Glutamatergic neuron (in vitro differentiated cells): ENCODE data around the gene P3H2. TPM values are rescaled to one million over a fixed set of nuclear protein-coding genes. Genes with fewer than 3 reads are reported as not detected.

Experiments used
- DNase-seq: peaks from one replicate; pipeline ENCODE4 v3.0.0; 2022
- H3K27ac Mint-ChIP-seq: one replicate; pipeline ENCODE4 v1.8.0; 2020; ENCODE audit warnings: mild to moderate bottlenecking, mixed read lengths, inconsistent platforms; ENCODE audit not compliant: unreplicated experiment
- H3K27me3 Mint-ChIP-seq: one replicate; pipeline ENCODE4 v1.8.0; 2020; ENCODE audit warnings: mild to moderate bottlenecking, moderate library complexity, mixed read lengths, inconsistent platforms; ENCODE audit not compliant: unreplicated experiment
- H3K36me3 Mint-ChIP-seq: one replicate; pipeline ENCODE4 v1.8.0; 2020; ENCODE audit warnings: mild to moderate bottlenecking, mixed read lengths, inconsistent platforms; ENCODE audit not compliant: unreplicated experiment
- H3K4me1 Mint-ChIP-seq: one replicate; pipeline ENCODE4 v1.8.0; 2020; ENCODE audit warnings: mild to moderate bottlenecking, low read depth, mixed read lengths, inconsistent platforms; ENCODE audit not compliant: unreplicated experiment
- H3K4me3 Mint-ChIP-seq: one replicate; pipeline ENCODE4 v1.8.0; 2020; ENCODE audit warnings: mild to moderate bottlenecking, mixed read lengths, inconsistent platforms; ENCODE audit not compliant: unreplicated experiment
- H3K9me3 Mint-ChIP-seq: one replicate; pipeline ENCODE4 v1.8.0; 2020; ENCODE audit warnings: mild to moderate bottlenecking, moderate library complexity, mixed read lengths, inconsistent platforms; ENCODE audit not compliant: unreplicated experiment
- CTCF ChIP-seq: fragments of 200-600 bp; sonication (generic); IDR thresholded peaks from one replicate; pipeline ENCODE4 v1.5.0; 2021; ENCODE audit not compliant: partially characterized antibody, unreplicated experiment
- total RNA-seq: library from RNA; stranded (reverse); fragmentation: NEBNext Ultra II Directional; extraction: Animal tissue kit (Norgen Biotek cat#: 25700); gene quantifications from one replicate; pipeline ENCODE4 v1.2.1, GENCODE V29; 2021; ENCODE audit not compliant: unreplicated experiment

The P3H2 gene
- total RNA-seq, 1 donor from 2014 or later, result 28.6 TPM

DNA sequence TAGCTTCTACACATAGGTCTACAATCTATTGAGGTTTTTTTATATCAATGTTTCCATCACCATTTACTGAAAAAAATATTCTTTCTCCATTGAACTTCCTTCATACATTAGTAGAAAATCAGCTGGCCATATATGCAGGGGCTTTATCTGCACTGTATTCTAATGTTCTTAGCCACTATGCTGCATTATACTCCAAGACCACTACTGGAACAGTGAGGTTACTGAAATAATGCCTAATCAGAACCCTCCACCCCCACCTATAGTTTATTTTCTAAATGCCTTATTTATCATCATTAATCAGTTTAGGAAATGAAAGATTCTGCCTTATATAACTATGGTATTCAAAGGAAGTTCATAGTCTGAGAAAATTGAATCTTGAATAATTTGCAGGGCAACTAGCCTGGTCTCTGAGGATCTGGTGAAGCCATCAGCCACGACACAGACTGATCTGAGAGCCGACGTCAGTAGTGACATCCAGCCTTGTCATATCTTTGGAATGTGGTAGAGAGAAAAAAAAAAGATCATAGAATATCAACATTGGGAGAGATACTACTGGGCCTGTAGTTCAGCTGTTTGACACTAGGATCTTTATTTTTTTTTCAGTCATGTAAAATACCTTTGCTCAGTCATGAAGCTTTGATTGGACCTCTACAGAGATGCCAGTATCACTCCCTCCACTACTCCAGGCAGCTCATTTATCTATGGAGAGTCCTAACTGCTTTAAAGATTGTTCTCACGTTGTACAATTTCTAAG lies 66.6 kb downstream of the P3H2 start:
- Mint-ChIP-seq H3K27me3 (peaks cover 1% of the 10 kb centered on the region), H3K4me1 (peaks cover 11% of the 10 kb centered on the region), H3K36me3 (no peaks in the 10 kb centered on the region), H3K9me3 (no peaks in the 10 kb centered on the region), H3K27ac (no peak overlapping the region), H3K4me3 (no peak overlapping the region)
- TF ChIP-seq CTCF, result no peak
- DNase-seq, result no peak

- no peaks in the 10 kb centered on the region for H3K9me3 Mint-ChIP-seq
- peaks cover 3% of the 10 kb centered on the region for H3K27me3 Mint-ChIP-seq
- H3K4me3 Mint-ChIP-seq, result no peak overlapping the region
- H3K27ac Mint-ChIP-seq, result no peak overlapping the region
- TF ChIP-seq CTCF, result no peak
- H3K36me3 Mint-ChIP-seq, result no peaks in the 10 kb centered on the region
- DNase-seq, result no peak
- H3K4me1 Mint-ChIP-seq, result peaks cover 8% of the 10 kb centered on the region
Measured at GRCh38 chr3:190051641-190052040, 69.1 kb downstream of the P3H2 start.

DNA sequence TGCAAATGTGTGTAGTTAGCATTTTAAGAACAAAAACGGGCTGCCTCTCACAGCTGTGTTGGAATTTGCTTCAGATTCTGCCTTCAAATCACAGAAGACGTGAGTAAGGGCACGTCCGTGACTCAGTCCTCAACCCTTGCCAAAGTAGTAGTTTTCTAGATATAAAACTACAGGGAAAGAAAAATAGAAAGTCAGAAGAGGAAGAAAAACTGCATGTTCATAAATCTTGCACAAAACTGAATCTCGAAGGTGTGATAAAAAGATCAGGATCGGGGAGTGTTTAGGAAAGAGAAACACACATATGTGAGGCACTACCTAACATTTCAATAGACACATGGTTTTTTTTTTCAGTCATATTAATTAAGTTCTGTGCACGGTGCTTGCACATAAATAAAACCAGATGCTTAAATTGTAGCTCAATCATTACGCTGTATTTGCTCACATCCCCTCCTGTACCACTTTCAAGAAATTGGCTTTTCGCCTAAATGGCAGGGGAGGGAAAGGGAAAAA lies 71.7 kb downstream of the P3H2 start:
- Mint-ChIP-seq H3K9me3 (no peaks in the 10 kb centered on the region), H3K27ac (no peak overlapping the region), H3K36me3 (no peaks in the 10 kb centered on the region), H3K27me3 (peaks cover 3% of the 10 kb centered on the region), H3K4me3 (no peak overlapping the region), H3K4me1 (peaks cover 14% of the 10 kb centered on the region)
- TF ChIP-seq CTCF, result no peak
- no peak for DNase-seq

- peaks cover 18% of the 10 kb centered on the region for H3K4me1 Mint-ChIP-seq
- H3K27me3 Mint-ChIP-seq, result peaks cover 2% of the 10 kb centered on the region
- DNase-seq, result no peak
- no peak for TF ChIP-seq CTCF
- H3K4me3 Mint-ChIP-seq, result no peak overlapping the region
- H3K36me3 Mint-ChIP-seq, result no peaks in the 10 kb centered on the region
- no peak overlapping the region for H3K27ac Mint-ChIP-seq
- H3K9me3 Mint-ChIP-seq, result no peaks in the 10 kb centered on the region
Measured at GRCh38 chr3:190044974-190045373, 75.7 kb downstream of the P3H2 start.

GRCh38 chr3:190044142-190044541 lies 76.6 kb downstream of the P3H2 start:
- Mint-ChIP-seq H3K4me3 (no peak overlapping the region), H3K36me3 (no peaks in the 10 kb centered on the region), H3K27me3 (peaks cover 2% of the 10 kb centered on the region), H3K4me1 (peaks cover 26% of the 10 kb centered on the region), H3K27ac (peak overlapping the region; percentile 54), H3K9me3 (no peaks in the 10 kb centered on the region)
- no peak for TF ChIP-seq CTCF
- no peak for DNase-seq
